DMS153 (cell line): ENCODE results near the gene UQCR11.

Source experiments
- DNase-seq: peaks from one replicate; lab custom pipeline; 2025; lab: John Stamatoyannopoulos, UW

UQCR11 gene

DNA sequence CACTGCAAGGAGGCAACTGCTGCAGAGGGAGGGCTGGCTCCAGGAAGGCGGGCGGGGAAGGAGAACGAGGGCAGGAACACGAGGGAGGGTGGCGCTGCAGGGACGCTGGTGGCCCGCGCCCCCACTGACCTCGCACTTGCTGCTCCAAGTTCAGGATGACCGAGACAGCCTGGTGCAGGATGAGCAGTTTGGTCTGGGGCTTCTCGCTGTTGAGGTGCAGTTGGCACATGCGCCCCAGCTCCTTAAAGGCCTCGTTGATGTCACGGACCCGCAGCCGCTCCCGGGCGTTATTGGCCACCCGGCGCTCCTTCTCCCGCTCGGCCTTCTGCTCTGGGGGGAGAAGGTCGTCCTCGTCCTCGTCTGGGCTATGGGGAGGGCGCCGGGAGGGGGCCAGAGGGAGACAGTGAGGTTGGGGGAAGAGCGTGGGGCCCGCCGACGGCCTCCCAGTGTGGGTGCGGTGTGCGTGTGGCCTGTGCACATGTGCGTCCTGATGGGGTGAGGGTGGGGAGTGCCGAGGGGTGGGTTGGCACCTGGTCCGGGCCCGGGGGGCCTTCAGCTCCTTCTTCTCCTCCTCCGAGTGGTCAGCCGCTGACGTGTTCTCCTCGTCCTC lies 10.0 kb upstream of the UQCR11 start:
- no peak for DNase-seq

DNA sequence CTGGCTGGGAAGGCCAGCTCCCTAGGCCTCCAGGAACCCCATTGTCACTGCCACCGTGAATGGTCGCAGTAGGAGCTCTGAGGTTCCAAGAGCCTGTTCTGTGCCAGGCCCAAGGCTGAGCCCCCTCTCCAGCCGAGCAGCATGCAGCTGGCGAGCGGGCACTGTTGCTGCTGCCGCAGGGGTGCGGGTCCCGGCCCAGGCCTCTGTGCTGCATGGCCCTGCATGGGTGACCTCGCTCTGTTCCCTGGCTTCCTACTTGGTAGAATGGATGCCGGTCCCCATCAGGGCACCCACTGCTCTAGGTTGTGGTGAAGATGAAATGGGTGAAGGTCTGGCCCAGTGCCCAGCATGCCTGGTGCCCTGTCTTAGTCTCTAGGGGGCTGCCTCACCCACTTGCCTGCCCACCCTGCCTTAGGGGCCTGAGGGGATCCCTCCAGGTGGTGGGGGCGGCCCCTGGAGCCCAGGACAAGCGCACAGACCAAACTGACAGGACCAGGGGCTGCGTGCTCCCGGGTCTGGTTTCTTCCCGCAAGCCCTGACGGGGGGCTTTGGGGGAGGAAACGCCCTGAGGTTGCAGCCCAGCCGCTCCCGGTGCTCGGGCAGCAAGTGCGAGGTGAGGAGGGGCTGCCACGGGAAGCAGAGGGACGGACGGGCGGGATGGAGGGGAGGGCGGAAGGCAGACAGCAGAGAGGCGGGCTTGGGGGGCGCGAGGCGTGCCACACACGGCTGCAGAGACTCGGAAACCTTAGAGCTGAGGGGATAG lies 8.7 kb upstream of the UQCR11 start:
- no peak for DNase-seq

DNA sequence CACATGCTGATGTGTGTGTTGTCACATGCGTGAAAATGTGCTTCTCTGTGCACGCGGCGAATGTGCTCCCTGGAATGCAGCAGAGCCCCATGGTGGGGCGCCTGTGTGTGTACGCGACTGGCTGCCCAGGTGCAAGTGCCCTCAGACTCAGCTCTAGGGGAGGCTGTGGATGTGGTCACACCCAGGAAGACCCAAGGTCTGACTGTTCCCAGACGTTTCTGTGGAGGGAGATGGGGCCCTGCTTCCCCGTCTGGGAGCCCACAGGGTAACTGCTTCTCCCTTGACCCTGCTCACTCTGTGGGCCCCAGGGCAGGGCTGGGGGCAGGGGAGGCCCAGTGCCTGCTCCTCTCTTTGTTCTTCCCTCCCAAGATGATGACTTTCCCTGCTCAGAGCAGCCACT lies 7.9 kb upstream of the UQCR11 start:
- DNase-seq: no peak

DNA sequence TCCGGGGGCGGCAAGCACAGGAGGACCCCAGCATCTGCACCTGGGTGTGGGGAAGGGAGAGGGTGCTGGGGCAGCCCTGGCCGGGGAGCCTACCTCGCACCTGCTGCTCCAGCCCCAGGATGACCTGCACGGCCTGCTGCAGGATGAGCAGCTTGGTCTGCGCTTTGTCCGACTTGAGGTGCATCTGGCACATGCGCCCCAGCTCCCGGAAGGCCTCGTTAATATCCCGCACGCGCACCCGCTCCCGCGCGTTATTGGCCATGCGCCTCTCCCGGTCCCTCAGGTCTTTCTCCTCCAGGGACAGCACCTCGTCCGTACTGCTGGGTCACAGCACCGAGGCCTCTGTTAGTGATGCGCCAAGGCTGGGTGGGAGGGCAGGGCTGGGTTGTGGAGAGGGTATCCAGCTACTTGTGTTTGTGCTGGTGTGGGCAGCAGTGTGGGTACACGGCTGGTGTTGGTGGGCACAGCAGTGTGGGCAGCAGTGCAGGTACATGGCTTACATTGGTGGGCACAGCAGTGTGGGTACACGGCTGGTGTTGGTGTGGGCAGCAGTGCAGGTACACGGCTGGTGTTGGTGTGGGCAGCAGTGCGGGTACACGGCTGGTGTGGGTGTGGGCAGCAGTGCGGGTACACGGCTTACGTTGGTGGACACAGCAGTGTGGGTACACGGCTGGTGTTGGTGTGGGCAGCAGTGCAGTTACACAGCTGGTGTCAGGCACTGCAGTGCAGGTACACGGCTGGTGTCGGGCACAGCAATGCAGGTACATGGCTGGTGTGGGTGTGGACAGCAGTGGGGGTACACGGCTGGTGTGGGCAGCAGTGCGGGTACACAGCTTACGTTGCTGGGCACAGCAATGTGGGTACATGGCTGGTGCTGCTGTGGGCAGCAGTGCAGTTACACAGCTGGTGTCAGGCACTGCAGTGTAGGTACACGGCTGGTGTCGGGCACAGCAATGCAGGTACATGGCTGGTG lies 7.1 kb upstream of the UQCR11 start:
- no peak for DNase-seq

DNA sequence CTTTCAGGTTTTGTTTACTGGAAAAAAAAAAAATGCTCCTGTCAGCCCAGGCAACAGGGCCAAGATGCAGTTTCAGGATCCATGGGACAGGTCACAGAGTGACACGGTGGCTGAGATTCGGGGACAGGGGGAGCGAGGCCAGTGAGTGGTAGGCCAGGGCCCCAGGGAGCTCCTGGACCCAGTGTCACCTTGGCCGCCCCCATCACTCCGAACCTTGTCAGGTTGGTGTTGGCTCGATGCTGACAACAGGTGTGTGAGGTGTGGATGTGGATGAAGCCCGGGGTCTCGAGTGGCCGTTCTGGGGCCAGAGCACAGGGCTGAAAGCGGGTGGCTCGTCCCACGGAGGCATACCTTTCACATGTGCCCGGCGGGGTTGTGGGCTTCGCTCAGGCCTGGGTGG lies 6.1 kb upstream of the UQCR11 start:
- DNase-seq: no peak

DNA sequence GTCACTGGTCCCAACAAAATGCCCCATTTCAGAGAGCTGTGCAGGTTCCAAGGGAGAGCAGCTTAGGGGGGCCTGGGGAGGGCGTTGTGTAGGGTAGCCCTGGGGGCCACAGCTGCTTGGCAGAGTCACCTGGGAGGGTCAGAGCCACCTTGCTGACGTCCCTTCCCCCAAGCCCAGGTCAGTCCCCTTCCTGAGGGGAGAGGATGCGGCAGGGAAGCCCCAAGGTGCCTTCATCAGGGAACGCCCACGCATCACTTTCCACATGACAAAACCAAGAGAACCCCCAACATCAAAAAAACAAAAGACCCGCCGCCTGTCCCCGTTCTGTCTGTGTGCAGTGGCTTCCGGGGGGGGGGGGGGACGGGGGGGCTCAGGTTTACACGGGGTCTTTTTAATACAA lies 5.3 kb upstream of the UQCR11 start:
- DNase-seq: no peak

DNA sequence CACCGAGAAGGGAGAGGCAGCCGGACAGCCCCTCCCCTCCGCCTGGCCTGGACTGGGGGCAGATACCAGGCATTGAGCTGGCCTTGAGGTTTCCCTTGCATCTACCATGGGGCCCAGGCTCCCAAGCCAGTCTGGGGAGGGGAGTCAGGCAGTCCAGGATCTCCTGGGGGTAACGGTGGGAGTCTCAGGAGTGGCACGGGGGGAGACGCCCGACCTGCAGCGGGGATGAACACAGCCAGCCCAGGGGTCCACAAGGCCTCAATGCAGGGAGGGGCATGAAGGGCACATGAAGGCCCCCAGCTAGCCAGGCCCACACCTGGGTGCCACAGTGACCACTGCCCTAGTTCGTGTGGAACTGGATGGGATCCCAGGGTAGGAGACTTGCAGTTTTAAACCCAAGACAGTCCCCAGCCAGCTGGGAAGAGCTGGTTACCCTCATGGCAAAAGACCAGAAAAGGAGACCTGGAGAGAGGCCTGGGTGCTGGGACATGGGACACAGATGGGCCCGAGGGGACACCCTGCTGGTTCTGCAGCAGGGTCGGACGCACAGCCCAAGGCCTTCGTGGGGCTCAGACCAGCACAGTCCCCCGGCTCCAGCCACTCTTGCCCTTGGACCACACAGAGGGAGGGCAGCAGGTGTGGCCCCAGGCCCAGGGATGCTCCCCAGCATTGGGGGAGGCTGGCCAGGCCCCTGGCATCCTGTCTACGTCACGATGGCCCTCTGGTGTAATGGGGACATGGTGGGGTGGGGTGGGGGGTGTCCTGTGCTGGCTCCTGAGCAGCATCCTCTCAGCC lies 4.6 kb upstream of the UQCR11 start:
- DNase-seq: no peak

DNA sequence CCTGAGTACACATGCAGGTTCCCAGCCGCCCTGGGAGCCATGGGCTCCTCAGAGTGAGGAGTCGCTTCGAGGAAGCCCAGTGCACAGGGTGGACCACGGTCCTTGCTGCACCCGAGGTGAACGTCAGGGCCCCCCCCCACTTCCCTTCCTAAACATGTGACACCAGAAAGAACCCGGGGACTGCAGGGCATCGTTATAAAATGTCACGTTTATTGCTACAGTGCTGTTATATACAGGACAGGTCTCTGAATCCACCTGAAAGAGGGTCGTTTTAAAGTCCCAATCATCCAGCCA lies 3.8 kb upstream of the UQCR11 start:
- DNase-seq: no peak

DNA sequence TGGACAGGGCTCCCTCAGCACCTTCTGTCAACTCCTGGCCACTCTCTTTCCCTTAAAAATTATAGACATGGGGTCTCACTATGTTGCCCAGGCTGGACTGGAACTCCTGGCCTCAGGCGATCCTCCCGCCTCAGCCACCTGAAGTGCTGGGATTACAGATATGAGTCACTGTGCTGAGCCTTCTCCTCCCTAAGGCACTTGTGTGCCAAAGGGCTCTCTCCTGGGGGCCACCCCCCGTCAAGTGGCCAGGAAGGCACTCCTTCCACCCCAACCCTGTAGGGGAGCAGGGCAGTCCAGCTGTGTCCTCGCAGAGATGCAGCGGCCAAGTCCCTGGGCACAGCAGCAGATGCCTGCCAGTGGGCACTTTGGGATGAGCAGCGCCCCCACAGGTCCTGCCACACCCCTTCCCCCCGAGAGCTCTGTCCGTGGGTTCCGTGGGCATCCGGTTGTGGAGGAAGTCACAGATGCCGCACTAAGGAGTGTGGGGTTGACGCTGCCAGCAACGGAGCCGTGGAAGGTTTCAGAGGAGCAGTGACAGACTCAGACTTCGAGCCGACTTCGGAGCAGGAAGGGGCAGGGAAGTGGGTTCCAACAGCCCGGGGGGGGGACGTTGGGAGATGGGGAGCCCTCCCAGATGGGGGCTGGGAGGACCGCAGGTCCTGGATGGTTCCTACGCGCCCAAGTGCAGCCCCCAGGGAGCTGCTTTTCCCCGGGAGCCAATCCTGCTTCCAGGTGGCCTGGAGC lies 3.3 kb upstream of the UQCR11 start:
- no peak for DNase-seq

DNA sequence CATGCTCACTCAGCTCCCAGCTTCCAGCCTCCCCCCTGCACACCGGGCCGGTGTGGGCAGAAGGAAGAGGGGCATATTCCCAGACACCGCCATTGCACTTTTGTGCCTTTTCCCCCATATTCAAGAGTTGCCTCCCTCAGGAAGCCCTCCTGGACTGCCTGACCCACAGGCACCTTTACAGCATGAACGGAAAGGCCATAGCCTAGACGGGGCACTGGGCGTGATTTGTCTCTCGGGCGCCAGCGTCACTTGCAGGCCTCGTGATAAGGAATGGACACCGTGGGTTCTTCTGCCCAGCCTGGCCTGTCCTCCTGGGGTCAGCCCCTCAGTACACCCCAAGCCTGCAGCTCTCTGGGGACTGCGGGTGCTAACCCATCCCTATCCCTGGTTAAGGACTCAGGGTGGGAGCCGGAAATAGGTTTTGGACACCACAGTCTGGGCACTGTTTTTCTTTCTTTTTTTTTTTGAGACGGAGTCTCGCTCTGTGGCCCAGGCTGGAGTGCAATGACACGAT lies 933 bp upstream of the UQCR11 start:
- DNase-seq: no peak

DNA sequence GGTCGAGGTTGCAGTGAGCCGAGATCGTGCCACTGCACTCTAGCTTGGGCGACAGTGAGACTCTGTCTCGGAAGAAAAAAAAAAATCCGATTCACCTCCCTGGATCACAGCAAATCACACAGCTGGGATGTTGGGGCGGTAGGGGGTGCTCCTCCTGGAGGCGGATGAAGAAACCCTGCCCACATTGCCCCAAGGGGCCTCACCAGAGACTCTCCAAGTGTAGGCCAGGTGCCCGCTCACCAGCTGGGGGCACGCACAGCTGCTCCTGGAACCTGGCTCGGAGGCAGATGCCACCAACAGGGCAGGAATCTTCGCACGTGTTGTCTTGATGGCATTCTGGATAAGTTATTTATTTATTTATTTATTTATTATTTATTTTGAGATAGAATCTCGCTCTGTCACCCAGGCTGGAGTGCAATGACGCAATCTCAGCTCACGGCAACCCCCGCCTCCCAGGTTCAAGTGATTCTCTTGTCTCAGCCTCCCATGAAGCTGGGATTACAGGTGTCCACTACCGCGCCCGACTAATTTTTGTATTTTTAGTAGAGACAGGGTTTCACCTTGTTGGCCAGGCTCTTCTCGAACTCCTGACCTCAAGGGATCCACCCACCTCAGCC lies 3.1 kb downstream of the UQCR11 start:
- no peak for DNase-seq

DNA sequence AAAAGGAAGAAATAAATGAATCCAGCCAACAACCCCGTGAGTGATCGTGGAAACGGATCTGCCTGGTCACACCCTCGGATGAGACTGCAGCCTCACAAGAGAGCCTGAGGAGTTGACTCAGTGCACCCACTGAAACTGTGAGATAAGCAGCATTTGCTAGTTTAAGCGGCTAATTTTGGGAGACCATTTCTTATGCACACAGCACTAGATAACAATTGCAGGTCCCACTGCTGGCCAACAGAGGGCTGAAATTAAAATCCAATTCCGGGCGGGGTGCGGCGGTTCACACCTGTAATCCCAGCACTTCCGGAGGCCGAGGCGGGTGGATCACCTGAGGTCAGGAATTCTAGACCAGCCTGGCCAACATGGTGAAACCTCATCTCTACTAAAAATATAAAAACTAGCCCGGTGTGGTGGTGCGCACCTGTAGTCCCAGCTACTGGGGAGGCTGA lies 3.6 kb downstream of the UQCR11 start:
- DNase-seq: no peak

DNA sequence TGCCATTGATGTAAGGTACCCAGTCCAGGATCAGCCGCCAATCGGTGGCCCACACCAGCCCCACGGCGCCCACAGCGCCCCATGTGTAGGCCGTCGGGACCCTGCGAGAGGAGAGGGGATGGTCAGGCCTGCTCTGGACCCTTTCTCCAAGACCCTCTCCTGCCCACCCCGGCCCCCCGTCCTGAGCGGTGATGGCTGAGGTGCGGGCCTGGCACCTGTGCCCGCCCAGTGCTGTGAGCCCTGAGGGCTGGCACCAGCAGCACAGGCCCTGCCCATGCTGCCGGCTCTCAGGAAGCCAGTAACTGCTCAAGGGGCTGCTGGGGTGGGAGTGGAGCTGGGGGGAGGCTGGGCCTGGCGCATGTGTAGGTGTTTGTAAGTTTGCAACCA lies 5.8 kb downstream of the UQCR11 start:
- DNase-seq: no peak

DNA sequence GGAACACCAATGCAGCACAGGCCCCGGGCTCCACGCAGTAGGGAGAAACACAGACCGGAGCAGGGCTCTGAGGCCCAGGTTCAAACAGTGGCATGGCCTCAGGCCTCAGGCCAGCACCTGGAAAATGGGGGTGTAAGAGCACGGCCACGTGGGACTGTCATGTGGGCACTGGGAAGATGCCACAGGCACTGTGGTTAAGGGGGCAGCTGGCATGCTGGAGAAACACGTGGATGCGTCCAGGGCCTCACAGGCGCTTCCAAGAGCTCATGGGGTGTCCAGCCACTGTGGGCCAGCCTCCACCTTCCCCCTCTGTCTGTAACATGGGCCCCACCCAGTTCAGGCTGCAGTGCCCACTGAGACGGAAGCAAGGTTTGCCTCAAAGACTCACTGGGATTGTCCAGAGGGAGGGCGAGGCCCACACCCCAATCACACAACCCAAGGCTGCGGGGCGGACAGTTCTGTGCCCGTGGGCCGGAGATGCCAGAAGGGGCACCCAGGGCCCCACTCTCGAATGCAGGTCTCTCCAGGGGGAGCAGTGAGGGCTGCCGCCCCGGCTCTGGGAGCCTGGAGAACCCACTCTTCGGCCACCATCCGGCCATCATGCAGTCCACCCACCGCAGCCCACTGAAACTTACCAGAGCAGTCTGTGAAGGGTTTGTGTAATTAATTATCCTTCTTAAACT lies 6.3 kb downstream of the UQCR11 start:
- no peak for DNase-seq

DNA sequence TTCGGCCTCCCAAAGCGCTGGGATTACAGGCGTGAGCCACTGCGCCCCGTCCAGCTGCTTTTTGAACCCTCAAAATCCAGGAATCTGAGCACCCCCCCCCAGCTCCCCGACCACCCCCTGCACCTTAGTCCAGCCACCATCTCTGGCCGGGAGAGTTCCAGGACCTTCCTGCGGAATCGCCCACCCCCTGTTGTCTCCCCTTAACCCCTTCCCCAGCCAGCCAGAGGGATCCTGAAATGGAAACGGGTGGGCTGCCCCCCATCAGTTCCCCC lies 11.8 kb downstream of the UQCR11 start:
- no peak for DNase-seq

DNA sequence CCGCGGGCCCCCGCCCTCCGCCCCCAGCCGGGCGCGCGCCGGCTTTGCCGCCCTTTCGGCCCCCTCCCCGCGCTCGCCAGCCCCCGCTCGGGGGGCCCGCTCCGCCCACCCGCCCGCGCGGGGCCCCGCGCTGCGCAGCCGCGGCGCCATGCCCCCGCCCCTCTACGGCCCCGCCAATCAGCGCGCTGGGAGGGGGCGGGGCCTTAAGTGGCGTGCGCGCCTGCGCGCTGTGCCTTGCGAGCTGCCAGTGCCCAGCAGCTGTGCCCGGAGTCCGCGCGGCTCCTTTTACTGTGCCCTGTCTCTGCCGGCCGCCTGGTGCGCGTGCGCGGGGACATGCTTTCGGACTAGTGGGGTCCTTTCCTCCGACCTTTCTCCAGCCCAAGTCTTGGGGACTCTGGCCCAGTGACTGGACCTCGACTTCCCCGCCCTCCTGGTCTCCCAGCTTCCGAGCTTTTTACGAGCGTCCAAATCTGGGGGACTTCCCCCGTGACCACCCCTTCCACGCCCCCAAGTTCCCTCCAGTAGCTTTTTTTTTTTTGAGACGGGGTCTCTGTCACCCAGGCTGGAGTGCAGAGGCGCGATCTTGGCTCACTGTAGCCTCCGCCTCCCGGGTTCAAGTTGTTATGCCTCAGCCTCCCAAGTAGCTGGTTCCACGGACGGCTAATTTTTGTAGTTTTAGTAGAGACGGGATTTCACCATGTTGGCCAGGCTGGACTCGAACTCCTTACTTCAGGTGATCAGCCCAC lies 12.3 kb downstream of the UQCR11 start, which contains the start of gene MBD3:
MBD3 (minus strand) TSS at position 111 of the 746 bp plus-strand sequence. CDS start 234 bp downstream, outside the sequence.
- DNase-seq: peak; percentile 62

DNA sequence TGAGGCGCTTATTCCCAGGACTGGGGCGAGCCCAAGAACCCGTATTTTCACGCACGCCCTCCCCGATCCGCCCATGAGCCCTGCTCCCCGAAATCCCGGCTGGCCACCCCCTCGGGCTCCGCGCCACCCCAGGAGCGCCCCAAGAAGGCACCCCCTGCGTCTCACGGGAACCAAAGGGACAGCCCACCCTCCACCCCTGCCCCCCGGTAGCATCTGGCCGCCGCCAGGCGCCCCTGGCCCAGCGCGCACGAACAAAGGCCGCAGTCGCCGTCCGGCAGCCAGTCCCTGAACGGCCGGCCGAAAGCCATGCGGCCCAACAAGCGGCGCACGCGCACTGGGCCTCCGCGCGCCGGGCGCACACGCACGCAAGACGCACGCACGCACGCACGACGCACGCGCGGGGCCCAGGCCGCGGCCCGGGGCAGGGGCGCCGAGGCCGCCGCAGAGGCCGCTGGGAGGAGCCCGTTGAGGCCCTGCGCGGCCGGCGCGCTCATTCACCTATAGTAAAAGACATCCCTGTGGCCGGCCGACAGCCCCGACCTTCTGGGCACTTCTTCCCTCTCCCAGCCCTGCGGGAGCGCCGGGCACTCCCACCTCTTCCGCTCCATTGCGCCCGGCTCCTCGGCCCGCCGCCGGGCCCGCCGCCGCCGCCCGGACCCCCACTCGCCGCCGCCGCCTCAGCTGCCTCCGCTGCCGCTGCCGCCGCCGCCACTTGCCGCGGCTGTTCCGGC lies 13.1 kb downstream of the UQCR11 start:
- peak; percentile 12 for DNase-seq

DNA sequence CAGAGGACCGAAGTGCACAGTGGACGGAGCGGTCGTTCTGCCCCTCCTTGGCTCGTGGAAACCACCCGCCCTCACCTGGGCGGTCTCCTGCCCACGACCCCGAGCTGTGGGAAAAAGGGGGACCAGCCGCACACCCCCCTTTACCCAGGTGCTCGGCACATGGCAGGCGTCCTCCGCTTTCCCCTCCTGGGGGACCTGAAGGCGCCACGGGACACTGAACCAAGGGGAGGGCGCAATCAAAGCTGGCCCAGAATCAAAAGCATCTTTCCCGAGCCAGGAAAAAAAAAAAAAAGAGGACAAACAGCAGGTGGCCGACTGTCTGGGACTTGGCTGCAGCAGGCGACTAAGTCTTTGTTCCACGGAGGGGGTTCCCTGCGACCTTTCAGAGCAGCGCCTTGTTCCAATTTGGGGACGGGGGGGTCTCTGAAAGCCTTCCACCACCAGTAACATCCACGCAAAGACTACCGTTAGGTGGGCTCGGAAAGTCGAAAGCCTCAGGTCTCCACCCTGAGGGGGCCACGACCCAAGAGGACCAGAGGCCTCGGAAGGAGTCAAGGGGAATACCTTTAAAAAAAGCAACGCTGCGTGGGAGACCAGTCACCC lies 13.7 kb downstream of the UQCR11 start:
- no peak for DNase-seq
